H1 (cell line): ENCODE results near the gene ZHX3. TPM values are rescaled to one million over a fixed set of nuclear protein-coding genes. Genes with fewer than 3 reads are reported as not detected.

ENCODE experiments used
- CTCF ChIA-PET: fragments of 300-600 bp; sonication (Branson Sonifier 250); formaldehyde crosslinking; loops from one replicate; lab custom pipeline; 2021; ENCODE audit not compliant: partially characterized antibody; lab: Charles Lee
- POLR2A ChIA-PET: fragments of 300-600 bp; sonication (Branson Sonifier 250); formaldehyde crosslinking; loops from one replicate; lab custom pipeline; 2021; ENCODE audit warnings: inconsistent platforms; ENCODE audit not compliant: partially characterized antibody; lab: Charles Lee
- DNase-seq, 2 experiments: peaks; one replicate each; pipeline versions ENCODE4 v3.0.0 to v3.0.0-alpha.2; 2010 to 2022; ENCODE audit warnings: low spot score in 2 of 2, low read depth in 1 of 2, mixed read lengths in 1 of 2
- FAIRE-seq: peaks from 2 replicates; lab custom pipeline; 2011; peaks lifted over from hg19 to GRCh38; lab: Jason Lieb, UNC
- H2AFZ ChIP-seq: 2 replicates; pipeline ENCODE4 v1.8.1; 2012; ENCODE audit warnings: low read length, inconsistent platforms
- H2AK5ac ChIP-seq: 2 replicates; pipeline ENCODE4 v1.6.1; 2013; ENCODE audit warnings: low read depth, low read length
- H2BK120ac ChIP-seq: replicated peaks from 2 replicates; pipeline ENCODE3; 2013; ENCODE audit warnings: low read depth, low read length, inconsistent platforms
- H2BK12ac ChIP-seq: 2 replicates; pipeline ENCODE4 v1.6.1; 2013; ENCODE audit warnings: low read depth, low read length
- H2BK15ac ChIP-seq: 2 replicates; pipeline ENCODE4 v1.6.1; 2013; ENCODE audit warnings: low read length
- H2BK20ac ChIP-seq: 2 replicates; pipeline ENCODE4 v1.6.1; 2013; ENCODE audit warnings: low read length
- H2BK5ac ChIP-seq: 2 replicates; pipeline ENCODE4 v1.6.1; 2013; ENCODE audit warnings: low read depth, low read length
- H3K14ac ChIP-seq: 2 replicates; pipeline ENCODE4 v1.6.1; 2013; ENCODE audit warnings: inconsistent platforms; ENCODE audit not compliant: insufficient read length
- H3K18ac ChIP-seq: 2 replicates; pipeline ENCODE4 v1.6.1; 2013; ENCODE audit warnings: low read length; ENCODE audit errors: extremely low read depth
- H3K23ac ChIP-seq: 2 replicates; pipeline ENCODE4 v1.6.1; 2013; ENCODE audit warnings: inconsistent platforms; ENCODE audit not compliant: insufficient read length
- H3K23me2 ChIP-seq: 2 replicates; pipeline ENCODE4 v1.6.1; 2013; ENCODE audit warnings: low read depth, low read length
- H3K27ac ChIP-seq: 2 replicates; pipeline ENCODE4 v1.6.1; 2011; ENCODE audit warnings: low read depth, low read length, inconsistent platforms
- H3K27me3 ChIP-seq, 4 experiments: replicated peaks in 1 of 4; 1 replicate in 1 of 4; 2 replicates in 3 of 4; pipeline versions ENCODE4 v1.6.1 to v1.8.1; 2011 to 2013; ENCODE audit warnings: low read length in 3 of 4, mild to moderate bottlenecking in 3 of 4, inconsistent platforms in 2 of 4, mixed read lengths in 2 of 4, moderate library complexity in 1 of 4; ENCODE audit not compliant: control insufficient read depth in 3 of 4, insufficient read depth in 3 of 4; ENCODE audit errors: extremely low read depth in 1 of 4
- H3K36me3 ChIP-seq, 4 experiments: 2 replicates each; pipeline versions ENCODE4 v1.6.1 to v1.8.1; 2011 to 2013; ENCODE audit warnings: mild to moderate bottlenecking in 4 of 4, low read length in 3 of 4, moderate library complexity in 2 of 4, control low read depth in 1 of 4, inconsistent platforms in 1 of 4; ENCODE audit not compliant: insufficient read depth in 4 of 4, control insufficient read depth in 2 of 4
- H3K4ac ChIP-seq: replicated peaks from 2 replicates; pipeline ENCODE3; 2013; ENCODE audit warnings: low read length, low read depth, mixed read lengths, inconsistent platforms; ENCODE audit not compliant: insufficient read length
- H3K4me1 ChIP-seq, 4 experiments: replicated peaks in 1 of 4; 1 replicate in 1 of 4; 2 replicates in 3 of 4; pipeline versions ENCODE4 v1.6.1 to v1.8.1; 2011 to 2013; ENCODE audit warnings: low read length in 3 of 4, inconsistent platforms in 2 of 4, mixed read lengths in 1 of 4; ENCODE audit not compliant: insufficient read depth in 4 of 4, control insufficient read depth in 3 of 4
- H3K4me2 ChIP-seq, 2 experiments: 2 replicates each; pipeline versions ENCODE4 v1.6.1 to v1.8.1; 2011 to 2013; ENCODE audit warnings: low read depth in 2 of 2, low read length in 2 of 2, control low read depth in 1 of 2, inconsistent platforms in 1 of 2, mild to moderate bottlenecking in 1 of 2; ENCODE audit not compliant: insufficient read depth in 1 of 2
- H3K4me3 ChIP-seq, 4 experiments: fragments of 200-600, 300-600 bp in 1 of 4; sonication (generic), shearing (Covaris generic), sonication (Bioruptor Twin) in 1 of 4; 2 replicates each; pipeline versions ENCODE4 v1.5.1 to v1.8.1; 2011 to 2016; ENCODE audit warnings: low read length in 4 of 4, low read depth in 3 of 4, control low read depth in 2 of 4, inconsistent platforms in 2 of 4, mild to moderate bottlenecking in 2 of 4, mixed read lengths in 1 of 4, moderate library complexity in 1 of 4; ENCODE audit not compliant: insufficient read depth in 2 of 4; ENCODE audit errors: extremely low read depth in 1 of 4
- H3K56ac ChIP-seq: replicated peaks from 2 replicates; pipeline ENCODE3; 2013; ENCODE audit warnings: low read depth, mild to moderate bottlenecking, mixed read lengths, low read length, inconsistent platforms; ENCODE audit not compliant: insufficient read length
- H3K79me1 ChIP-seq: 2 replicates; pipeline ENCODE4 v1.6.1; 2013; ENCODE audit warnings: low read depth, low read length, control low read depth
- H3K79me2 ChIP-seq, 2 experiments: 2 replicates each; pipeline versions ENCODE4 v1.6.1 to v1.8.1; 2012 to 2013; ENCODE audit warnings: low read length in 2 of 2, mild to moderate bottlenecking in 2 of 2, inconsistent platforms in 1 of 2; ENCODE audit not compliant: insufficient read depth in 2 of 2, control insufficient read depth in 1 of 2
- H3K9ac ChIP-seq, 4 experiments: replicated peaks in 1 of 4; 1 replicate in 1 of 4; 2 replicates in 3 of 4; pipeline versions ENCODE4 v1.6.1 to v1.8.1; 2011 to 2013; ENCODE audit warnings: low read depth in 3 of 4, low read length in 3 of 4, control low read depth in 2 of 4, mild to moderate bottlenecking in 2 of 4, moderate library complexity in 2 of 4, inconsistent platforms in 1 of 4; ENCODE audit errors: extremely low read depth in 1 of 4
- H3K9me3 ChIP-seq, 2 experiments: 2 replicates each; pipeline versions ENCODE4 v1.6.1 to v1.8.1; 2012 to 2013; ENCODE audit warnings: mild to moderate bottlenecking in 2 of 2, moderate library complexity in 2 of 2, control low read depth in 1 of 2, inconsistent platforms in 1 of 2, low read depth in 1 of 2, low read length in 1 of 2, mixed read lengths in 1 of 2; ENCODE audit not compliant: insufficient read depth in 2 of 2
- H4K20me1 ChIP-seq, 2 experiments: replicated peaks in 1 of 2; 2 replicates each; pipeline versions ENCODE3 to v1.8.1; 2011 to 2013; ENCODE audit warnings: inconsistent platforms in 2 of 2, low read length in 2 of 2, mild to moderate bottlenecking in 1 of 2; ENCODE audit not compliant: insufficient read depth in 2 of 2, control insufficient read depth in 1 of 2
- H4K5ac ChIP-seq: 2 replicates; pipeline ENCODE4 v1.6.1; 2013; ENCODE audit warnings: low read length, low read depth, mixed read lengths, inconsistent platforms; ENCODE audit not compliant: insufficient read length
- H4K8ac ChIP-seq: 2 replicates; pipeline ENCODE4 v1.8.0; 2013; ENCODE audit warnings: mild to moderate bottlenecking, moderate library complexity, low read length, inconsistent platforms; ENCODE audit not compliant: insufficient read depth; ENCODE audit errors: extremely low read depth
- H4K91ac ChIP-seq: replicated peaks from 2 replicates; pipeline ENCODE3; 2013; ENCODE audit warnings: low read length, mixed read lengths, inconsistent platforms; ENCODE audit not compliant: insufficient read length
- POLR2A ChIP-seq, 2 experiments: IDR thresholded peaks; 1 replicate in 1 of 2; 2 replicates in 1 of 2; pipeline ENCODE4 v1.6.1; 2011; ENCODE audit warnings: low read depth in 2 of 2, low read length in 2 of 2, mild to moderate bottlenecking in 2 of 2; ENCODE audit errors: control extremely low read depth in 1 of 2
- POLR2AphosphoS5 ChIP-seq: IDR thresholded peaks from 2 replicates; pipeline ENCODE4 v1.6.1; 2011; ENCODE audit warnings: low read depth, low read length
- WGBS, 2 experiments: shearing (Covaris generic) in 1 of 2; methylation state at CpG; one replicate each; pipeline versions ENCODE4 v1.1.6 to v1.1.7; 2013 to 2015; ENCODE audit warnings: low lambda C conversion rate in 2 of 2, mixed read lengths in 2 of 2, inconsistent platforms in 1 of 2, low coverage in 1 of 2, missing lambda C conversion rate in 1 of 2; ENCODE audit not compliant: insufficient replicate concordance in 2 of 2, insufficient coverage in 1 of 2, insufficient read length in 1 of 2; ENCODE audit errors: extremely low coverage in 1 of 2, missing lambda C conversion rate in 1 of 2; 5-methylcytosine and 5-hydroxymethylcytosine counted together
- polyA plus RNA-seq, 7 experiments: library from polyadenylated mRNA; depleted of rRNA in 3 of 7; stranded (reverse) in 5 of 7; unstranded in 2 of 7; fragments of >200 nt in 5 of 7; fragments of 200-250 nt in 2 of 7; gene quantifications; 1 replicate in 5 of 7; 2 replicates in 1 of 7; 4 replicates in 1 of 7; pipeline versions ENCODE4 v1.2.1 to v1.2.3, GENCODE V29; 2011 to 2013; ENCODE audit warnings: missing spikeins in 2 of 7, mixed read lengths in 2 of 7
- total RNA-seq: library from RNA; stranded (reverse); fragmentation: NEBNext Ultra II Directional; extraction: Animal tissue kit (Norgen Biotek cat#: 25700); gene quantifications from 2 replicates; pipeline ENCODE4 v1.2.1, GENCODE V29; 2021

Gene ZHX3
- total and polyA plus RNA-seq, 2 of the 8 experiments (the other 6 are each of a cell fraction or from before 2014, with no cell fraction given): 1.00 to 7.8 TPM

- 93% methylated on average over 6 of the region's 6 CpGs; no CpG with 5 or more reads in 1 of the 2 experiments for WGBS, 2 experiments
Measured at GRCh38 chr20:41180599-41181333, 136.8 kb downstream of the ZHX3 start.

More at GRCh38 chr20:41180599-41181333, 136.8 kb downstream of the ZHX3 start:
- Histone ChIP-seq H3K79me2 (no peaks in the 10 kb centered on the region), H4K20me1 (no peaks in the 10 kb centered on the region), H3K27ac (no peak overlapping the region), H3K9me3 (no peaks in the 10 kb centered on the region), H4K91ac (no peak overlapping the region), H3K9ac (no peak overlapping the region), H3K4me3 (no peak overlapping the region), H4K8ac (peak overlapping the region; percentile 16; the same call in 1 of the 2 replicates), H2BK12ac (no peak overlapping the region), H2BK120ac (no peak overlapping the region), H2BK5ac (no peak overlapping the region), H3K23ac (no peak overlapping the region), H3K56ac (no peak overlapping the region), H2BK15ac (no peak overlapping the region), H3K18ac (no peak overlapping the region), H3K27me3 (no peaks in the 10 kb centered on the region), H3K14ac (no peak overlapping the region), H2BK20ac (no peak overlapping the region), H3K23me2 (no peaks in the 10 kb centered on the region), H3K4me2 (no peak overlapping the region), H3K36me3 (peaks cover 3 to 16% (median 10%) of the 10 kb centered on the region in 4 experiments; a peak in 7 of 8 replicates), H4K5ac (no peak overlapping the region), H3K79me1 (no peaks in the 10 kb centered on the region), H2AK5ac (no peak overlapping the region), H2AFZ (no peak overlapping the region), H3K4me1 (peaks cover 0 to 4% (median 0%) of the 10 kb centered on the region in 4 experiments; a peak in 1 of 7 replicates), H3K4ac (no peak overlapping the region)
- ChIA-PET CTCF (interaction anchor here (1.0 to 6.2 kb wide), 7 partner anchors 10 to 173 kb away, joined by 3 to 25 read pairs (median 3); partner anchors contain the start of gene LPIN3), POLR2A (interaction anchor here (0.6 to 2.8 kb wide), 8 partner anchors 8 to 160 kb away, joined by 3 to 23 read pairs (median 3); partner anchors contain the start of gene LPIN3)
- TF ChIP-seq POLR2AphosphoS5: no peak
- peak in 1 of 2 experiments; percentile 3; a peak in 1 of 3 replicates for TF ChIP-seq POLR2A (IDR thresholded peaks at IDR 0.05; ENCODE audit: control extremely low read depth in 1 of 2, low read depth in 2 of 2, low read length in 2 of 2)
- DNase-seq (peak in 1 of 2 experiments; percentile 42), FAIRE-seq (no peak)
